KBM-7 (cell line): ENCODE results near the gene INSYN2A.

Experiments used
- DNase-seq: peaks from one replicate; pipeline ENCODE4 v3.0.0-alpha.2; 2015
- in situ Hi-C: fragments of 300-500 bp; cut with MboI; formaldehyde crosslinking; loops from 2 replicates; pipeline ENCODE4 v1.14.3; 2020; ENCODE audit warnings: low sequenced_read_pairs, low pct_unique_long_range_greater_than_20kb, mixed read lengths

INSYN2A gene, protein sequence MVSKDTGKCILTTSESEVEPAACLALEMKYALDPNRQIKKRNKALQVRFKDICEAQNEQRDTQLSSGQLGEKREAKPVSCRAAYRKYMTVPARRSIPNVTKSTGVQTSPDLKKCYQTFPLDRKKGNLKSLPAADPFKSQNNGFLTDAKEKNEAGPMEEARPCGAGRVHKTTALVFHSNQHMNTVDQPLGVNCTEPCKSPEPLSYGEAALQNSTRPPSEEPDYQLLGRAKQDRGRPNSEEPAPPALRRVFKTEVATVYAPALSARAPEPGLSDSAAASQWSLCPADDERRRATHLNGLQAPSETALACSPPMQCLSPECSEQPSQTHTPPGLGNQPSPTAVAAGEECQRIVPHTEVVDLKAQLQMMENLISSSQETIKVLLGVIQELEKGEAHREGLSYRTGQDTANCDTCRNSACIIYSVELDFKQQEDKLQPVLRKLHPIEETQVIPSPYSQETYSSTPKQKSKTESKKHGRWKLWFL

DNA sequence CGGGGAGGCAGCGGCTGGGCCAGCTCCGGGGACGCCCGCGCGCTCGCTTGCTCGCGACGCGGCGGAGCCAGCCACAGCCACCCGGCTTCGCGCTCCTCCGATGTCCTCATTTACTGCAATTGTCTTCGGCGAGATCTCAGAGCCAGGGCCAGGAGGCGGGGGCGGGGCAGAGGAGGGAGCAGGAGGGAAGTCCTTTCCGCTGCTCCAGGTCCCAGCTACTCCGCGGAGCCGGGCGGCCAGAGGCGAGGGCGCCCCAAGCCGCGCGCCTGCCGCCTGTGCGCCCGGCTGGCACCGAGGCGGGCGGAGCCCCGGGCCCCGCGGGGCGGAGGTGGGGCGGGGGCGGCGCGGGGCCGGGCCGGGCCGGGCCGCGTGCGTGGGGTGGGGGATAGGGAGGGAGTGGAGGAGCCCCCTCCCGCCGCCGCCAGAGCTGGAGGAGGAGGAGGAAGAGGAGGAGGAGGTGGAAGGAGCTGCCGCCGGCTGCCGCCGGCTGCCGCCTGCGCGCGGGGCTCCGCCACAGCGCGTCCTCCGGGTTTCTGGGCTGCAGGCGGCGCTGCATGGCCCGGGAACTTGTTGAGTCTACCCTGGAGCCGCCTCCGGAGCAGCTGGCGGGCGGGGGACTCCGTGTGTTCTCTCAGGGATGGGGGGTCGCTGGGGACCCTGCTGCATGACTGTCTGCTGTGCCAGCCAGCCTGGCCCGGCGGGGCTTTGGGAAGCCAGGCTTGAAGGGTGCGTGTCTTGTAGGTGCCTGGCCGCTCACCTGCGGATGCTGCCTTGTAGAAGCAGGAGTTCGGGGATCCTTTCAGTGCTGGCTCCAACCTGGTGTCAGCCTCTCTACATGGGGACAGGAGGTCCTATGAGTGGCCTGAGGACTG is at the start of gene INSYN2A:
INSYN2A (minus strand) TSS at position 310 of the 872 bp plus-strand sequence. CDS start 20,196 bp downstream, outside the sequence.
- DNase-seq, result no peak
- in situ Hi-C loops, result no loop called here

DNA sequence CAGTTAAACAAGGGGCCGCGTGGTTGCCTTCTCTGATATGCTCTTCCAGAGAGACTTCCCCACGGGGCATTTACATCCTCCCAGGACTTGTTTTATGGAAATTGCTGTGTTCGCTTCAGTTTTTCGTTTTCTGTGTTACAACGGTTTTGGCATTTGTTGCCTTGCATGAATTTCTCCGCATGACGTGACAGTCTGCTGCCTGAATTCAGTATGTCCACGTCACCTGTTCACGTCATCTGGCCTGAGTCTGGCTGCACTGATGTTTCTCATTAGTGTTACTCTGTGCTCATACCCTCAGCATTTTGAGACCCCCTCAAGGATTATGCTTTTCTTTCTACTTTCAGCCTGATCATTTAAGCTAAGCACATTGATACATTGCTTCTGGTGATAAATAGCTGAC is 49.1 kb upstream of the INSYN2A start:
- in situ Hi-C loops, result no loop called here
- no peak for DNase-seq

DNA sequence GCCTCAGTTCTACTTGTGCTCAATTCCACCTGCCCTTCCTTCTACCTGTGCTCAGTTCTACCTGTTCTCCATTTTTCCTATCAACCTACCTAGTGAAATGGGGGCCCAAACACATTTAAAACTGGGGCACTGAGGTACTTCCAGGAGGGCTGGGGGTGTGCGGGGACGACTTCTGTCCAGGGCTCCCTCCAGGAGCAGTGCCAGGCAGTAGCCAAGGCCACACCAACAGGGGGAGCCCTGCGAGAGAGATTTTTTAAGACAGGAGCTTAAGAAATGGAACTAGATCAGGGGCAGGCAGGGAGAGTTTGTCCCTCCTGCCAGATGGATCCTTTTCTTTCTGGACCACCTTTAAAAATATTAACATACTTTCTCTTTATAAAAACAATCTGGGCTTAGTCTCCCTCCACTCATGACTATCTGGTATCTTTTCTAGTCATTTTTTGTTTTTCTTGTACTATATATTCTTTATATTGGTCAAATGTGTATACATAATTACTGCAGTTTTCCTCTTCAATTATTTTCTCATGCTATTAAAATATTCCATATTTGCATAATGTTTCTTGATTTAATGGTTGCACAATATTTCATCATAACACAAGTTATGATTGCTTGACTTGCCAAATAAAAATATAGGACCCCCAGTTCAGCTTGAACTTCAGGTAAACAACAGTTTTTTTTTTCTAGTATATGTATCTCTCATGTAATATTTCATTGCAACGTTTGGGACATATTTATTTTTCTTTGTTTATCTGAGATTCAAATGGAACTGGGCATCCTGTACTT is 47.3 kb upstream of the INSYN2A start:
- peak; percentile 55 for DNase-seq

DNA sequence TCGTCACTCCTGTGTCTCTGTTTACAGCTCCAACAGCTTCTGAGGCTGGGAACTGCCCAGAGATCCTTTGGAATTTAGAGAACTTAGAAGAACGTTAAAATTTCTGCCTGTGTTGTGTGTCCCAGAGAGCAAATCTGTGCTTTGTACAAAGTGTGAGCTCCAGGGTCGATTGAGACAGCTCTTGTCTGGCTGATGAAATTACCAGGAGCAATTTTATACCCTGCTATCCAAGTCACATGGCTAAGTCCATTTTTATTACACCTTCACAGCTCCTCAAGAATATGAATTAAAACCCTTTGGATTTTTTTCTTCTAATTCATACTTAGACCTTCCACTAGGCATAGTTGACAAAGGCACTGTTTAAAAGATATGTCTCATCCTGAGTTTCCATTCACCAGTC is 46.5 kb upstream of the INSYN2A start:
- no peak for DNase-seq
- in situ Hi-C loops, result no loop called here

More for the DNA sequence above, 47.3 kb upstream of the INSYN2A start:
- in situ Hi-C loops, result no loop called here

DNA sequence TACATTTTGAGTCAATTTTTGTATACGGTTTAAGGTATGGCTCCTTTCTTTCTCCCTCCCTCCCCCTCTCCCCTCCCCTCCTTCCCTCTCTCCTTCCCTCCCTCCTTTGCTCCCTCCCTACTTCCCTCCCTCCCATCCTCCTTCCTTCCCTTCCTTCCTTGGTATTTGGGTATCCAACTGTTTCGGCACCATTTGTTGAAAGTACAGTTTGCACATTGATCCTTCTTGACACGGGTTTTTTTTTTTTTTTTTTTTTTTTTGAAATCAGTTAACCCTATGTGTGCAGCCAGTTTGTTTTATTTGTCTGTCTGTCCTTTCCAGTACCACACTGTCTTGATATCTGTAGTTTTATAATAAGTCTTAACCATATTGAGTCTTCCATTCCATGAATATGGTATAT is 39.9 kb upstream of the INSYN2A start:
- DNase-seq, result no peak
- in situ Hi-C loops, result no loop called here

DNA sequence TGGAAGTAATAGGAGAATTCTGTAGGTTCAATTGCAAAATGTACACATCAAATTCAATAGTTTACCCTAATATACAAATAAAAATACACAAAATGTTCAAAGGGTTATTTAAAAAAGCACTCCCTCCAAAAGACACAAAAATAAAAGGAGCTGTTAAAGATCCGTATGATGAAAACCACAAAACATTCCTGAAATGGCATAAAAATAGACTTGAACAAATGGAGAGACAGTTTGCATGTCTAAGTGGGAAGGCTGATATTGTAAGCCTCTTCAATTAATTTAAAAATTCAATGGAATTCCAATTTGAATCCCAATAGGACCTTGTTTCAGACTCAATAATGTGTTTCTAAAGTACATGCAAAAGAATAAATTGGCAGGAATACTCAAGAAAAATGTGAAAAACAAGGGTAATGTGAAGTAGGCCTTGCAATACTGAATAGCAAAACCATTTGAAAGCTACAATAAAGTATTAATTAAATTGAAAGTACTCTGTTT is 38.0 kb upstream of the INSYN2A start:
- in situ Hi-C loops, result no loop called here
- DNase-seq, result no peak

DNA sequence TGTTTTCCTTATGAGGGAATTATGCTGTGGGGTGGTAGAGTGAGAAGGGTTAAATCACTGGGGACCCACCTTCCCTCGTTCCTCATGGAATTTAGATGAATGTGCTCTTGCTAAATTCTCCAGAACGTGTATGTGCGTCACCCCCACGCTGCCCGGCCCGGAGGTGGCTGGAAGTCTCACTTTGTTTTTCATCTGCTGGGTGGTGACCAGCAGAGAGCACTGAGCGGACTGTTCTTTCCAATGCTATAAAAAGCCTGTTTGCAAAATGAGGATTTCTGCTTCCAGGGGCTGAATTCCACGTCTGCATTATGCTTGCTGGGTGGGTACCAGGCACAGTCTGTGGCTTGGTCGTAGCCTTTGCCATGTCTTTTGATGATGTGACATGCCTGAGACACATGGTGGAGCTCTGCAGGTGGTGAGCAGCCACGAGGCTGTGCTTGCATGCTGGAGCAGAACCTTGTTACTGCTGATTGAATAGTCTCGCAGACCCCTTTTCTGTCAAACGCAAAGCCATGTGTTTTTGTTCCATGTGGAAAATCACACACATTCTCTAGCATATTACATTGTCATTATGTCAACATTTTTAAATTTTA is 31.9 kb upstream of the INSYN2A start:
- DNase-seq, result no peak
- in situ Hi-C loops, result no loop called here

DNA sequence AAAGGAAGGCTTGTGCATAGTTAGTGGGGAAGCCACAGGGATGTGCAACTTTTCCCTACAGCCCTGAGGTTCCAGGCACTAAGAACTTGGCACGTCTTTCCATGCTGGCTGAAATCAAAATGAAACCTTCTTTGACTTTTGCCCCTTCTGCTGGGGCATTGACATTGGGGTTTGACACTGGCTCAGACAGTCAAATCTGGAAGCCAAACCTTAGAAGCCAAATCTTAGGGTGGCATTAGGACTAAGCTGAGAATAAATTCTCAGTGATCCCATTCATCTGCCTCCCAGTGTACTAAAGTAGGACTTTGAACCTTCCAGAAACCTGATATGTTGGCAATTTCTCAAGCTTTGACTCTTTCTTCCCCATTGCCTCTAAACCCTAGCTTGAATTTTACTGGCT is 31.3 kb upstream of the INSYN2A start:
- no peak for DNase-seq
- in situ Hi-C loops, result no loop called here

DNA sequence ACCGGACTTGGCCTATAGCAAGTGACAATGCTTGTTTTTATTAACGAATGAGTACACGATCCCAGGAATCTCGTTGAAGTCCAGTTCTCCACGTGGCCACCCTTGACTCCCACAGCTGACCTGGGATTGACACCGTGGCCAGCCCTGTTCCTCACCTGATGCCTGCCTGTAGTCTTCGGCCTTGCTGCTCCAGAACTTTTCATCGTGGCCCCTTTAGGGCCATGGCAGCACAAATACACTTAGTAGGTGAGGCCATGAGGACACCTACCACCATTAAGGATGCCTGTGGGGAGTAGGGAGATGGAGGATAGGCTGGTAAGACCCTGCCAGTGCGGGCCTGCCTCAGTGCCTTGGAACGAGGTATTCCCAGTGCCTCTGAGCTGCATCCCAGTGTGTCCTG is 30.6 kb upstream of the INSYN2A start:
- in situ Hi-C loops, result no loop called here
- DNase-seq, result no peak

DNA sequence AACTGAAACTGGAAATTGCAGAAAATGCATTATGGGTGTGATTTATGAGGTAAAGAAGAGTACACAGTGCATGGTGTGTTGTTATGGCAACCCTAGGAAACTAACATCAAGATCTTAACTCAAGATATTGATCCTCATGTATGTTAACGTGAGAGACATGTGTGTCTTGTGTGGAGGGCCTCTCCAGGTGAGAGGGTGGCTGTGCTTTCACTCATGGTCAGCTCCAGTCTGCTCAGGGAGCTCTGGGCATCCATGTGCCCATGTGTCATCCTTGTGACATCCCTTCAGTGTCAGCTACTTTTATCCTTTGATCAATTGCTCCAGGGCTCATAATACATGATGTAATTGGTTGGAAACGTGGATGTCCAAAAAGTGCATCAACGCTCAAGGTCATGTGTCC is 24.9 kb upstream of the INSYN2A start:
- in situ Hi-C loops, result no loop called here
- no peak for DNase-seq

DNA sequence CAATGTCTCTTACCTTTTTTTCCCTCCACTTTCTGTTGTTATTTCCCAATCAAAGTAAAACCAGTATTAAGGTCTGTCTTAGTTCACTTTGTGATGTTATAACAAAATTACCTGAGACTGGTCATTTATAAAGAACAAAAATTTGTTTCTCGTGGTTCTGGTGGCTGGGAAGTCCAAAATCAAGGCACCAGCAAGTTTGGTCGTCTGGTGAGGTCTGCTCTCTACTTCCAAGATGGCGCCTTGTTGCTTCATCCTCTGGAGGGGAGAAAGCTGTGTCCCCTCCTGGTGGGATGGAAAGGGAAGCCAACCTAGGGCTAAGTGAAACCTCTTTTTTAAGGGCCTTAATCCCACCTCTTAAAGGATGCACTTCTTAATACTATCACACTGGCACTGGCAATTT is 22.3 kb upstream of the INSYN2A start:
- in situ Hi-C loops, result no loop called here
- DNase-seq, result no peak

DNA sequence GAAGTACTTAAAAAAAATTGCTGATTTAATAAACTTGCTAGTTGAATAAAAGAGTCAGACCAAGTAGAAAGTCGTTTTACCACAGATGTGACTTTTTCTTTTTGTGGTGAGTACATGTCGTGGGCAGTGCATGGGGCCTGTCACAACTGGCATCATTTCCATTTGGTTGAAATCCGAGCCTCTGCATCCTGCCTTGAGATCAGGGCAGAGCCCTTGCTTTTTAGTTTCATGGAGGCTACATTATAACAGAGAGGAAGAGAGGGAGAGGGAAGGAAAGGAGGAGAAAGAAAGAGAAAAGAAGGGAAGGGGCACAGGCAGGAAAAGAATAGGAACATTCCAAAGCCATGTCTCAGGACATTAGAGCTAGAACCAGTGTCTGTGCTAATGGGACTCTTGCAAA is 20.4 kb upstream of the INSYN2A start:
- in situ Hi-C loops, result no loop called here
- DNase-seq, result no peak

DNA sequence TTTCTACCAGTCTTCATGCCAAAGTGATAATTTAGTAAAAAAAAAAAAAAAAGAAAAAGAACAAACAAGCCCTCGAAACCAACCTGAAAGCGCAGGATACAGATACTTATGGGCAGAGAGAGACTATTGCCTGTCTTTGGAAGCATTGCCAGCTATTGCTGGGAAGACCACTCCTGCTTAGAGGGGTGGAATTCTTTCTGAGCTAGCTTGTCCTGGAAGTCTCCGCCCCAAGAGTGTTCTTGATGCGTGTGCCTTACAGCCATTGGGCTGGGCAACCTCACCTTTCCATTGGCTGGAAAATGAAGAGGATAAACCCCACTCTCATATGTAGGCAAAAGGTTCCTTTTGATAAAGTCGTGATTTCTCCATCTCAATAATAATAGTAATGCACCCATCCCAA is 19.9 kb upstream of the INSYN2A start:
- DNase-seq, result no peak
- in situ Hi-C loops, result no loop called here

DNA sequence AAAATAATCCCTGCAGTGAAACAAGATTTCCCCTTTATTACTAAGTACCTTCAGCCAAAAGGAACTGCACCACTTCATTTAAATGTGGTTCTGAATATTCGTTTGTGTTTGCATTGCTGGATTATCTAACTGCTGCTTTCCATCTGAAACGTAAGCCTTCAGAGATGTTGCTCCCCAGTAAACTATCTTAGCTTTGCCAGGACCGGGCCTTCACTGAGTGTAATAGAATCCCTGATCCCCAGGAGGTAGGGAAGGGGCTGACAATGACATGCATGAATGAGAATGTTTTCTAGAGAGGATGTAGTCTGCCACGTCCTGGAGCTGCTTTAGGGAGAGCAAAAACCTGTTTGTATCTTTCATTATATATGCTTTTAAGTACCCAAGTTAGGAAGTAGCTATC is 19.5 kb upstream of the INSYN2A start:
- DNase-seq, result no peak
- in situ Hi-C loops, result no loop called here

DNA sequence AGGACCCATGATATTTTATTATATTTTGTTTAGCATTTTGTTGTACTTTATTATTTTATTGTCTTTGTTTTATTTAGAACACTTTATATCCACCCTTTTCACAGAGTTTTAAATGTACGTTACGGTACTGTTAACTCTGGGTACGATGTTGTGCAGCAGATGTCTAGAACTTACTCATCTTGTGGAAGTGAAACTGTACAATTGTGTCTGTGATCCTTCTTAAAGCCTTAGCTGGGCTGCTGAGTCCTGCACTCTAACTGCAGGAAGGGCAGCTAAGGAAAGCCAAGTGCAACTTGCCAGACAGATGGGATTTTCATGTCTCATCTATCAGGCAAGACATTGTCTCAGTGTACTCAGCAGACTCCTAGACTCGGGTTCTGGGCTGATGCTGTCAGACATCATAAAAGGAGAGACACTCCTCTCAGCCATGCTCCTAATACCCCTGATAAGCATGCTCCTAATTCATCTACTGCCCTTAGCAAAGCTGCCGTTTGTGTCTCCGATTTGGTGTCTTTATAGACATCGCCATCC is 14.6 kb upstream of the INSYN2A start:
- DNase-seq, result no peak
- in situ Hi-C loops, result no loop called here

DNA sequence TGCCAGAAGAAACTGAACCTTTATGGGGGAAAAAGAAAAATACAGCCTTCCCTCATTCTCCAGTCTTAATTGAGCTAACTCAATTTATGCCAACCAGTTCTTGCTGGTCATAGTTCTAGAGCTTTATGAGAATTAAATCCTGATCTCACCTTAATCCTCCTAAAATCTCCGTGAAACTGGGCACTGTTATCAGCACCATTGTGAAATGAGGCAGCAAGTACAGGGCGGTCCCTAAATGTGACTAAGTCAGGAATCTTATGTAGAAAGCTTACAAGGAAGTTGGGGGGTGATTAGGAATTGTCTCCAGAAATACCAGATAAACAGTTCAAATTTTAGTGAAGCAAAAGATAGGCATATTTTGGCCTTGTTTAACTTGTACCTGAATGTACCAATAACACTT is 10.7 kb upstream of the INSYN2A start:
- in situ Hi-C loops, result no loop called here
- no peak for DNase-seq

DNA sequence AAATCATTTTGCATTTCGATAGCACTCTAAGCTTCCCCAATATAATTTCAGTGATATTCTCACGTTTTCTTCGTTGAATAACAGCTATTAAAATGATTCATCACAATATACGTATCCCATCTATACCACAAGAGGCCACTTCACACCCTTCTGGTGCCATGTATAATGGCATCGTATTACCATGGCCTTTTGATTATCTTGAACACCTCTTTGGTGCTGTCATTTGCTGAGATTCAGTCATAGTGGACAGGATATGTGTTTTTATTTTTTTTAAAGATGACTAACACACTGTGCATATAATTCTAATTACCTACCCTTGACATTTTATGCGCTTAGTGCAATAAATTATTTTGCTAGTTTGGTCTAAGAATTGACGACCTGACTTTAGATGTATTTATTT is 6.7 kb upstream of the INSYN2A start:
- DNase-seq, result no peak
- in situ Hi-C loops, result no loop called here

DNA sequence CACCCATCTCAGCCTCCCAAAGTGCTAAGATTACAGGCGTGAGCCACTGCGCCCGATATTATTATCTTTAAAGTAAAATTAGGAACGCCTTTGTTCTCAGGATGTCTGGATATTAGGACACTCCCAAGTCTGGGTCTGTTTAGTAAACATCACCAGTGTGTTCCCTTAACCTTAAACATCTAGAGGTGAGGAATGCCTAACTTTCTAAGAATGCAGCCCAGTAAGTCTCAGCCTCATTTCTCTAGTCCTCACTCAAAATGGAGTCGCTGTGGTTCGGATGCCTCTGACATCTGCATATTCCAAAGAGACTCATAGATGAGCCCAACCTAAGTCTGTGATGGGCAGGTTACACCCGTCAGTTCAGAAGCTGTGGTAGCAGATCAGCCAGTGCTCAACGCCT is 4.3 kb upstream of the INSYN2A start:
- in situ Hi-C loops, result no loop called here
- DNase-seq, result no peak

DNA sequence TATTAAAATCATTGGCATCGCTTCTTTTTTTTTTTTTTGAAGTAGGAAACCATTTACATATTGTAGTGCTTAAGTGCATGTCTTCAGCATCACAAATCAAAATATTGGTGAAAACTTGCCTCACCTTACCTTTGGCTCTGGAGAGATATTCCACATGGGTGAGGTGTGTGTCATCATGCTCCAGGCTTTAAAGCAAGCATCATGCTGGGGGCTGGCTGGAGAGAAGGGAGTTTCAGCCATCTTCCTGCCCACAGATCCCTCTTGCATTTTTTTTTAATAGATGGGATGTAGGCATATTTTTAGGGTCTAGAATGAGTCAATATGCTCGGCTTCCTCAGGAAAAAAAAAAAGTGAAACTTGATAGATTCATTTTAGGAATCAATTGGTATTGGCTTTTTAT is 2.3 kb upstream of the INSYN2A start:
- no peak for DNase-seq
- in situ Hi-C loops, result no loop called here
